Astrocyte (in vitro differentiated cells and primary cell): ENCODE results near the gene COPZ1. TPM values are rescaled to one million over a fixed set of nuclear protein-coding genes. Genes with fewer than 3 reads are reported as not detected.

Source experiments
- DNase-seq: peaks from one replicate; pipeline ENCODE4 v3.0.0-alpha.2; 2010; ENCODE audit warnings: low read depth
- FAIRE-seq: peaks from 2 replicates; lab custom pipeline; 2011; peaks lifted over from hg19 to GRCh38; lab: Jason Lieb, UNC
- H2AFZ ChIP-seq: 2 replicates; pipeline ENCODE4 v1.6.0; 2012; ENCODE audit warnings: low read depth, low read length, inconsistent platforms
- H3K27ac ChIP-seq: 2 replicates; pipeline ENCODE4 v1.5.1; 2011; ENCODE audit warnings: low read depth, low read length, inconsistent platforms
- H3K27me3 ChIP-seq: 2 replicates; pipeline ENCODE4 v1.6.0; 2011; ENCODE audit warnings: low read length, inconsistent platforms; ENCODE audit not compliant: insufficient read depth
- H3K36me3 ChIP-seq: 2 replicates; pipeline ENCODE4 v1.5.1; 2011; ENCODE audit warnings: low read length, inconsistent platforms; ENCODE audit not compliant: insufficient read depth
- H3K4me1 ChIP-seq: 2 replicates; pipeline ENCODE4 v1.5.1; 2011; ENCODE audit warnings: low read length, inconsistent platforms; ENCODE audit not compliant: insufficient read depth
- H3K4me2 ChIP-seq: 2 replicates; pipeline ENCODE4 v1.6.0; 2012; ENCODE audit warnings: low read length, inconsistent platforms
- H3K4me3 ChIP-seq: 2 replicates; pipeline ENCODE4 v1.5.1; 2011; ENCODE audit warnings: low read depth, mild to moderate bottlenecking, low read length, inconsistent platforms; ENCODE audit not compliant: insufficient read depth
- H3K79me2 ChIP-seq: 2 replicates; pipeline ENCODE4 v1.6.0; 2012; ENCODE audit warnings: mild to moderate bottlenecking, low read length, inconsistent platforms; ENCODE audit not compliant: insufficient read depth
- H3K9ac ChIP-seq: 2 replicates; pipeline ENCODE4 v1.6.0; 2012; ENCODE audit warnings: mild to moderate bottlenecking, low read length, inconsistent platforms
- H3K9me3 ChIP-seq: 2 replicates; pipeline ENCODE4 v1.5.1; 2012; ENCODE audit warnings: low read depth, mild to moderate bottlenecking, low read length, inconsistent platforms; ENCODE audit not compliant: insufficient read depth
- H4K20me1 ChIP-seq: 2 replicates; pipeline ENCODE4 v1.6.0; 2012; ENCODE audit warnings: low read length, inconsistent platforms; ENCODE audit not compliant: insufficient read depth
- H3K27ac Mint-ChIP-seq: one replicate; pipeline ENCODE4 v1.8.0; 2021; ENCODE audit warnings: mild to moderate bottlenecking, mixed read lengths; ENCODE audit not compliant: unreplicated experiment
- H3K27me3 Mint-ChIP-seq: one replicate; pipeline ENCODE4 v1.8.0; 2021; ENCODE audit warnings: low read depth, mixed read lengths; ENCODE audit not compliant: unreplicated experiment
- H3K36me3 Mint-ChIP-seq: one replicate; pipeline ENCODE4 v1.8.0; 2021; ENCODE audit warnings: low read depth, mixed read lengths; ENCODE audit not compliant: unreplicated experiment
- H3K4me1 Mint-ChIP-seq: one replicate; pipeline ENCODE4 v1.8.0; 2021; ENCODE audit warnings: low read depth, mixed read lengths; ENCODE audit not compliant: unreplicated experiment
- H3K4me3 Mint-ChIP-seq: one replicate; pipeline ENCODE4 v1.8.0; 2021; ENCODE audit warnings: mild to moderate bottlenecking, moderate library complexity, mixed read lengths; ENCODE audit not compliant: unreplicated experiment
- H3K9me3 Mint-ChIP-seq: one replicate; pipeline ENCODE4 v1.8.0; 2021; ENCODE audit warnings: mild to moderate bottlenecking, mixed read lengths; ENCODE audit not compliant: unreplicated experiment
- EZH2 ChIP-seq: IDR thresholded peaks from 2 replicates; pipeline ENCODE4 v1.6.1; 2012; ENCODE audit warnings: mild to moderate bottlenecking, low read length, inconsistent platforms; ENCODE audit not compliant: insufficient read depth
- total RNA-seq: library from RNA; stranded (reverse); gene quantifications from 2 replicates; pipeline ENCODE4 v1.2.1, GENCODE V29; 2021
- TF ChIP-seq, protein P1 (sequence below): IDR thresholded peaks from 2 replicates; pipeline ENCODE4 v1.5.1; 2011; ENCODE audit warnings: low read depth, mild to moderate bottlenecking, inconsistent platforms, low read length, moderate library complexity; ENCODE audit not compliant: insufficient read depth

COPZ1 gene
- total RNA-seq, 1 donor from 2014 or later = 136 TPM

DNA sequence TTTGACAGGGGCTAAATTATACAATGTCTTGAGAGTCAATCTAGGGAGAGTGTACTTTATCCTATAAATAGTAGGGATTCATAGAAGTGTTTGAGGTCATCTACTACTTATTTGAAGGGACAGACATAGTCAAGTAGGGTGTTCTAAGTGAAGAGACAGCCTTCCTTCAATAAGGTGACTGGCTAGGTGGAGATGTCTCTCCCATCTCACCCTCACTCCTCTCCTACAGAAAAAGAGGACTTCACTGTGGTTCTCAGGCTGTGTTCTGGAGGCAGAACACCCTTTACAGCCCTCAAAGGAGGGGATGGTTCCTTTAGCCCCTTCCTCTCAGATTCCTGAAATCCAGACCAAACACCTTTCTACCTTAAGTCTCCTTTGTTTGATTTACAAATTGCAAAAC, 21.3 kb upstream of the COPZ1 start:
- peaks cover 9% of the 10 kb centered on the region for H3K4me1 ChIP-seq
- H3K9me3 Mint-ChIP-seq = no peaks in the 10 kb centered on the region
- no peak for FAIRE-seq
- H3K9ac ChIP-seq = no peak overlapping the region
- peaks cover 14% of the 10 kb centered on the region for H3K4me1 Mint-ChIP-seq
- peaks cover 24% of the 10 kb centered on the region for H3K27me3 Mint-ChIP-seq
- H3K9me3 ChIP-seq = no peaks in the 10 kb centered on the region
- H3K27ac Mint-ChIP-seq = no peak overlapping the region
- no peak overlapping the region for H2AFZ ChIP-seq
- no peak overlapping the region for H3K4me3 ChIP-seq
- H3K4me3 Mint-ChIP-seq = no peak overlapping the region
- no peaks in the 10 kb centered on the region for H3K36me3 Mint-ChIP-seq
- H3K79me2 ChIP-seq = no peaks in the 10 kb centered on the region
- H3K36me3 ChIP-seq = no peaks in the 10 kb centered on the region
- H3K4me2 ChIP-seq = no peak overlapping the region
- peaks cover 42% of the 10 kb centered on the region for H3K27me3 ChIP-seq
- H3K27ac ChIP-seq = no peak overlapping the region
- TF ChIP-seq, protein P1, sequence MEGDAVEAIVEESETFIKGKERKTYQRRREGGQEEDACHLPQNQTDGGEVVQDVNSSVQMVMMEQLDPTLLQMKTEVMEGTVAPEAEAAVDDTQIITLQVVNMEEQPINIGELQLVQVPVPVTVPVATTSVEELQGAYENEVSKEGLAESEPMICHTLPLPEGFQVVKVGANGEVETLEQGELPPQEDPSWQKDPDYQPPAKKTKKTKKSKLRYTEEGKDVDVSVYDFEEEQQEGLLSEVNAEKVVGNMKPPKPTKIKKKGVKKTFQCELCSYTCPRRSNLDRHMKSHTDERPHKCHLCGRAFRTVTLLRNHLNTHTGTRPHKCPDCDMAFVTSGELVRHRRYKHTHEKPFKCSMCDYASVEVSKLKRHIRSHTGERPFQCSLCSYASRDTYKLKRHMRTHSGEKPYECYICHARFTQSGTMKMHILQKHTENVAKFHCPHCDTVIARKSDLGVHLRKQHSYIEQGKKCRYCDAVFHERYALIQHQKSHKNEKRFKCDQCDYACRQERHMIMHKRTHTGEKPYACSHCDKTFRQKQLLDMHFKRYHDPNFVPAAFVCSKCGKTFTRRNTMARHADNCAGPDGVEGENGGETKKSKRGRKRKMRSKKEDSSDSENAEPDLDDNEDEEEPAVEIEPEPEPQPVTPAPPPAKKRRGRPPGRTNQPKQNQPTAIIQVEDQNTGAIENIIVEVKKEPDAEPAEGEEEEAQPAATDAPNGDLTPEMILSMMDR = no peak
- TF ChIP-seq EZH2 = no peak
- H4K20me1 ChIP-seq = no peaks in the 10 kb centered on the region
- no peak for DNase-seq

GRCh38 chr12:54304187-54304810, 20.6 kb upstream of the COPZ1 start:
- no peaks in the 10 kb centered on the region for H3K9me3 Mint-ChIP-seq
- no peaks in the 10 kb centered on the region for H3K36me3 ChIP-seq
- no peak overlapping the region for H2AFZ ChIP-seq
- no peaks in the 10 kb centered on the region for H3K79me2 ChIP-seq
- peaks cover 36% of the 10 kb centered on the region for H3K27me3 ChIP-seq
- H3K27ac ChIP-seq = no peak overlapping the region
- peaks cover 14% of the 10 kb centered on the region for H3K4me1 Mint-ChIP-seq
- no peaks in the 10 kb centered on the region for H3K9me3 ChIP-seq
- H3K27ac Mint-ChIP-seq = no peak overlapping the region
- DNase-seq (peak; percentile 49), FAIRE-seq (no peak)
- no peak overlapping the region for H3K4me2 ChIP-seq
- H4K20me1 ChIP-seq = no peaks in the 10 kb centered on the region
- no peak overlapping the region for H3K4me3 ChIP-seq
- peaks cover 20% of the 10 kb centered on the region for H3K27me3 Mint-ChIP-seq
- H3K36me3 Mint-ChIP-seq = no peaks in the 10 kb centered on the region
- no peak for TF ChIP-seq EZH2
- TF ChIP-seq, protein P1 = no peak
- peaks cover 9% of the 10 kb centered on the region for H3K4me1 ChIP-seq
- H3K4me3 Mint-ChIP-seq = no peak overlapping the region
- H3K9ac ChIP-seq = no peak overlapping the region
